HEK293 (cell line): ENCODE results near the gene RNASE8.

Source experiments
- CTCF ChIA-PET: fragments of 350-600 bp; formaldehyde crosslinking; extraction: SDS; loops from one replicate; lab custom pipeline; 2021; ENCODE audit warnings: antibody characterized with exemption; lab: Yijun Ruan, JAX
- POLR2A ChIA-PET: fragments of 300-600 bp; formaldehyde crosslinking; extraction: SDS; loops from one replicate; lab custom pipeline; 2020; ENCODE audit warnings: antibody characterized with exemption, inconsistent platforms; lab: Yijun Ruan, JAX
- H3K27ac ChIP-seq: fragments of 200-500 bp; sonication (Bioruptor generic); 2 replicates; pipeline ENCODE4 v1.5.1; 2014; ENCODE audit warnings: low read depth, low read length, control low read depth, inconsistent platforms; ENCODE audit errors: extremely low read depth
- H3K36me3 ChIP-seq, 2 experiments: fragments of 200-500 bp in 1 of 2; sonication (Bioruptor generic) in 1 of 2; 1 replicate in 1 of 2; 2 replicates in 1 of 2; pipeline ENCODE4 v1.5.1; 2014 to 2017; ENCODE audit warnings: inconsistent platforms in 2 of 2, low read length in 2 of 2; ENCODE audit not compliant: control insufficient read depth in 2 of 2, insufficient read depth in 1 of 2
- H3K4me1 ChIP-seq: fragments of 200-500 bp; sonication (Bioruptor generic); 2 replicates; pipeline ENCODE4 v1.5.1; 2014; ENCODE audit warnings: mild to moderate bottlenecking, low read length, inconsistent platforms; ENCODE audit not compliant: control insufficient read depth, insufficient read depth
- H3K4me3 ChIP-seq: 2 replicates; pipeline ENCODE4 v1.5.1; 2011; ENCODE audit warnings: low read depth, mild to moderate bottlenecking, control low read depth, low read length, moderate library complexity
- H3K9me3 ChIP-seq: fragments of 200-500 bp; sonication (Bioruptor generic); 2 replicates; pipeline ENCODE4 v1.5.1; 2014; ENCODE audit warnings: low read depth, low read length, inconsistent platforms; ENCODE audit not compliant: control insufficient read depth, insufficient read depth
- CTCF ChIP-seq: fragments of 450-650 bp; formaldehyde crosslinking; IDR thresholded peaks from 2 replicates; pipeline ENCODE4 v1.5.1; 2016; ENCODE audit warnings: missing biosample characterization, missing genetic modification characterization
- GLI2 ChIP-seq: fragments of 450-650 bp; formaldehyde crosslinking; IDR thresholded peaks from 2 replicates; pipeline ENCODE4; 2017; ENCODE audit warnings: missing biosample characterization, missing genetic modification characterization, low read depth, borderline replicate concordance
- REST ChIP-seq: fragments of 450-650 bp; formaldehyde crosslinking; IDR thresholded peaks from 2 replicates; pipeline ENCODE4 v1.5.1; 2016; ENCODE audit warnings: missing biosample characterization, missing genetic modification characterization
- SCRT1 ChIP-seq: fragments of 450-650 bp; formaldehyde crosslinking; IDR thresholded peaks from 2 replicates; pipeline ENCODE4 v1.5.1; 2016; ENCODE audit warnings: missing biosample characterization, missing genetic modification characterization, borderline replicate concordance
- SETDB1 ChIP-seq: IDR thresholded peaks from one replicate; pipeline ENCODE4 v1.6.1; 2017; ENCODE audit warnings: mild to moderate bottlenecking, low read length, moderate library complexity, mixed read lengths; ENCODE audit not compliant: insufficient read length
- ZFHX2 ChIP-seq: fragments of 450-650 bp; formaldehyde crosslinking; conservative IDR thresholded peaks from 2 replicates; pipeline ENCODE4 v1.5.1; 2016; ENCODE audit warnings: missing biosample characterization, missing genetic modification characterization
- ZNF202 ChIP-seq: fragments of 450-650 bp; formaldehyde crosslinking; IDR thresholded peaks from 2 replicates; pipeline ENCODE4 v1.5.1; 2016; ENCODE audit warnings: missing biosample characterization, missing genetic modification characterization, borderline replicate concordance
- ZNF211 ChIP-seq: fragments of 450-650 bp; formaldehyde crosslinking; IDR thresholded peaks from 2 replicates; pipeline ENCODE4 v1.5.1; 2016; ENCODE audit warnings: low read depth, missing biosample characterization, missing genetic modification characterization
- ZNF341 ChIP-seq: fragments of 450-650 bp; formaldehyde crosslinking; IDR thresholded peaks from 2 replicates; pipeline ENCODE4; 2016; ENCODE audit warnings: low read depth, missing biosample characterization, missing genetic modification characterization
- ZNF423 ChIP-seq: fragments of 450-650 bp; formaldehyde crosslinking; IDR thresholded peaks from 2 replicates; pipeline ENCODE4 v1.5.1; 2016; ENCODE audit warnings: missing biosample characterization, missing genetic modification characterization
- ZNF529 ChIP-seq: fragments of 450-650 bp; formaldehyde crosslinking; IDR thresholded peaks from 2 replicates; pipeline ENCODE4 v1.5.1; 2017; ENCODE audit warnings: missing genetic modification characterization, missing biosample characterization; ENCODE audit not compliant: insufficient replicate concordance
- ZNF571 ChIP-seq: fragments of 450-650 bp; formaldehyde crosslinking; IDR thresholded peaks from 2 replicates; pipeline ENCODE4 v1.5.0; 2017; ENCODE audit warnings: missing biosample characterization, missing genetic modification characterization
- ZNF654 ChIP-seq: fragments of 450-650 bp; formaldehyde crosslinking; IDR thresholded peaks from 2 replicates; pipeline ENCODE4 v1.5.1; 2016; ENCODE audit warnings: low read depth, missing biosample characterization, missing genetic modification characterization
- ZNF677 ChIP-seq: fragments of 450-650 bp; IDR thresholded peaks from 2 replicates; pipeline ENCODE4 v1.5.0; 2018; ENCODE audit warnings: missing biosample characterization, mild to moderate bottlenecking, missing genetic modification characterization, moderate library complexity
- ZSCAN16 ChIP-seq: fragments of 450-650 bp; formaldehyde crosslinking; IDR thresholded peaks from 2 replicates; pipeline ENCODE4 v1.5.1; 2016; ENCODE audit warnings: missing biosample characterization, missing genetic modification characterization
- ZSCAN18 ChIP-seq: fragments of 450-650 bp; formaldehyde crosslinking; IDR thresholded peaks from 2 replicates; pipeline ENCODE4 v1.5.1; 2016; ENCODE audit warnings: missing biosample characterization, missing genetic modification characterization

The RNASE8 gene

GRCh38 chr14:21038441-21039422 lies 18.9 kb upstream of the RNASE8 start:
- no peaks in the 10 kb centered on the region for H3K9me3 ChIP-seq
- H3K27ac ChIP-seq = no peak overlapping the region
- no peak overlapping the region for H3K4me3 ChIP-seq
- no peaks in the 10 kb centered on the region for H3K4me1 ChIP-seq
- no peak for TF ChIP-seq ZNF202 (tag by site-specific recombination)
- TF ChIP-seq ZSCAN16 (tag by site-specific recombination) = no peak
- TF ChIP-seq ZNF571 (tag by site-specific recombination) = no peak
- no peak for TF ChIP-seq ZNF677 (tag by site-specific recombination)
- no peak for TF ChIP-seq SETDB1
- TF ChIP-seq GLI2 (tag by site-specific recombination) = no peak
- TF ChIP-seq ZNF211 (tag by site-specific recombination) = no peak
- H3K36me3 ChIP-seq = no peaks in the 10 kb centered on the region
- CTCF ChIA-PET = interaction anchor here (1.1 to 7.0 kb wide), 12 partner anchors 9 to 342 kb away, joined by 3 to 206 read pairs (median 10); no protein-coding TSS in a partner anchor
- POLR2A ChIA-PET = interaction anchor here (2.8 kb wide), 1 partner anchor 24 kb away, joined by 15 read pairs; no protein-coding TSS in a partner anchor

GRCh38 chr14:21039585-21040369 lies 17.8 kb upstream of the RNASE8 start:
- Histone ChIP-seq H3K4me1 (no peaks in the 10 kb centered on the region), H3K4me3 (no peak overlapping the region), H3K9me3 (no peaks in the 10 kb centered on the region), H3K36me3 (no peaks in the 10 kb centered on the region)
- TF ChIP-seq CTCF (tag by site-specific recombination) (peak; percentile 67), REST (tag by site-specific recombination) (peak; percentile 64; the same call in 1 of the 2 replicates), ZNF654 (tag by site-specific recombination) (peak; percentile 77), ZFHX2 (no peak), SCRT1 (no peak), ZNF529 (tag by site-specific recombination) (no peak), ZNF341 (tag by site-specific recombination) (0 out of 2 replicates have a peak, but pooled peaks have one; percentile 17), ZSCAN18 (tag by site-specific recombination) (no peak), ZNF423 (tag by site-specific recombination) (no peak)
- TF ChIP-seq, all 188 proteins: peak for 4
- CTCF ChIA-PET = interaction anchor here (0.6 to 7.0 kb wide), 33 partner anchors 8 to 360 kb away, joined by 3 to 206 read pairs (median 5); partner anchors contain the start of genes RNASE8 and SLC39A2
- POLR2A ChIA-PET = interaction anchor here (1.0 to 2.8 kb wide), 3 partner anchors 11 to 32 kb away, joined by 3 to 15 read pairs (median 5); no protein-coding TSS in a partner anchor
- H3K27ac ChIP-seq = no peak overlapping the region
